ENCODE results near the gene DOLK. TPM values are rescaled to one million over a fixed set of nuclear protein-coding genes. Genes with fewer than 3 reads are reported as not detected.

The DOLK gene
- total RNA-seq, 1 donor from 2014 or later = 30.8 TPM

DNA sequence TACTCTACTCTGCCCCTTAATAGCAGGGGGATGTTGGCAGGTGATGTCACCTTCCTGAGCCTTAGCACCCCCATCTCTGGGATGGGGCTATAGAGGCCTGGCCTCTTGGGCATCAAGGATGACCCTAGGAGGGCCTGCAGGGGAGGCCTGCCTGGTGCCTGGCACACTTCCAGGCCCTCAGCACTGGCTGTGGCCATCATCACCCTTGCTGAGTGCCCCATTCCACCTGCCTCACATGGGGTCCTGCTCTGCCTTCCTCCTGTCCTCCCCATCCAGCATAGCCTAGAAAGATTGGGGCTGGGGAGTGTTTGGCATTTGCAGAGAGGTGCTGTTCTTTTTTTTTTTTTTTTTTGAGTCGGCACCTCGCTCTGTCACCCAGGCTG is 44.3 kb downstream of the DOLK start:
- peaks cover 1% of the 10 kb centered on the region for H3K36me3 ChIP-seq (ENCODE audit: control insufficient read depth, insufficient read depth, low read length)
- no peak for DNase-seq (ENCODE audit: low read depth)

DNA sequence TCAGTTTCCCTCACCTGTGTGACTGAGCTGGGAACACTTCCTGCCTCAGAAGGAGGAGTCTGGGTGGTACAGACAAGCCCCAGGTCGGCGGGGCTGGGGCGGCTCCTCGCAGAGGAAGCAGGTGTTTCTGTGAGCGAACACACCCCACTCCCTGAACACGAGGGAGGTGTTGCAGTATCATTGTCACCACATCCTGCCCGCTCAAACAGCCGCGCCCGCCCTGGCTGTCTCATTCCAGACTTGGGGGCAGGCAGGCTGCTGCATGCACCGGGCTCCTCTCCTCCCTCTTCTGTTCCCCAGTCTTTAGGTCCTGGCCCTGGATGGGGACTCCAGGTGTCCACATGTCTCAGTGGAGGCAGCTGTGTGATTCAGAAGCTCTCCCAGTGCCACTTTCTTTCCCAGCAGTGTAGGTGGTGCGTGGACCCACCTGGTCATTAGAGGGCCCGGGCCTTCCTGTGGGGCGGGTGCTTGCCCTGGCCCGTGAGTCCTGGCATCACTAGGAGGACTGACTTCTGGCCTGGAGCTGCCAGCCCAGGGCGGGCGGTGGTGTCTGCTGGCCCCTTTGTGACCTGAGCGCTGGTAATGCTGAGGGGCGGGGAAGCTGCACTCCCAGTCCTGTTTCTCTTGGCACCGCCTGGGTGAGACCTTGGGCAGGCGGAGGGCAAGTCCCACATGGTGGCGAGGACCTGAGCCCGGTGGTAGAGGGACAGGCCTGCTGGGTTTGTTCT is 44.9 kb downstream of the DOLK start:
- Histone ChIP-seq H3K4me3 (ENCODE audit: low read depth, low read length) (no peak overlapping the region), H3K27me3 (ENCODE audit: control insufficient read depth, insufficient read depth, low read length) (no peaks in the 10 kb centered on the region), H3K36me3 (ENCODE audit: control insufficient read depth, insufficient read depth, low read length) (peaks cover 1% of the 10 kb centered on the region)
- no peak for DNase-seq (ENCODE audit: low read depth)
- TF ChIP-seq, protein P1, sequence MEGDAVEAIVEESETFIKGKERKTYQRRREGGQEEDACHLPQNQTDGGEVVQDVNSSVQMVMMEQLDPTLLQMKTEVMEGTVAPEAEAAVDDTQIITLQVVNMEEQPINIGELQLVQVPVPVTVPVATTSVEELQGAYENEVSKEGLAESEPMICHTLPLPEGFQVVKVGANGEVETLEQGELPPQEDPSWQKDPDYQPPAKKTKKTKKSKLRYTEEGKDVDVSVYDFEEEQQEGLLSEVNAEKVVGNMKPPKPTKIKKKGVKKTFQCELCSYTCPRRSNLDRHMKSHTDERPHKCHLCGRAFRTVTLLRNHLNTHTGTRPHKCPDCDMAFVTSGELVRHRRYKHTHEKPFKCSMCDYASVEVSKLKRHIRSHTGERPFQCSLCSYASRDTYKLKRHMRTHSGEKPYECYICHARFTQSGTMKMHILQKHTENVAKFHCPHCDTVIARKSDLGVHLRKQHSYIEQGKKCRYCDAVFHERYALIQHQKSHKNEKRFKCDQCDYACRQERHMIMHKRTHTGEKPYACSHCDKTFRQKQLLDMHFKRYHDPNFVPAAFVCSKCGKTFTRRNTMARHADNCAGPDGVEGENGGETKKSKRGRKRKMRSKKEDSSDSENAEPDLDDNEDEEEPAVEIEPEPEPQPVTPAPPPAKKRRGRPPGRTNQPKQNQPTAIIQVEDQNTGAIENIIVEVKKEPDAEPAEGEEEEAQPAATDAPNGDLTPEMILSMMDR (IDR thresholded peaks at IDR 0.05; ENCODE audit: insufficient read depth, low read length, poor library complexity, severe bottlenecking) = no peak

More for the DNA sequence above, 44.3 kb downstream of the DOLK start:
- Histone ChIP-seq H3K4me3 (ENCODE audit: low read depth, low read length) (no peak overlapping the region), H3K27me3 (ENCODE audit: control insufficient read depth, insufficient read depth, low read length) (no peaks in the 10 kb centered on the region)
- TF ChIP-seq, protein P1 (IDR thresholded peaks at IDR 0.05; ENCODE audit: insufficient read depth, low read length, poor library complexity, severe bottlenecking) = no peak

DNA sequence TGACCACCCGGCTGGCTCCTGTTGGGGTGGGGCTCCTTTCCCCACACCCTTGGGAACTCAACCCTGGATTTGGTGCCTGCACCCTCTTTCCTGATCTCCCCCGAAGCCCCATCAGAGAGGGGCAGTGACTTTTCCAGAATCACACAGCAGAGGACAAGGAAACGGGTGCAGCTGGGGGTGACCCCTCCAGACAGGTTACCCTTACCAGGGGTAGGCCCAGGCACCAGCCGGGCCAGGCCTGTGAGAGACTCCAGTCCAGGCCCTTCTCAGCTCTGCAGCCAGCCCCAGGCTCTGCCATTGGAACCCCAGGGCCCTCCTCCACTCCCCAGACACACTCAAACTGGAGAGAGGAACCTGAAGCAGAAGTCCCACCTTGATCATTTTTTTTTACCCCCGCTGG is 45.6 kb downstream of the DOLK start:
- H3K36me3 ChIP-seq (ENCODE audit: control insufficient read depth, insufficient read depth, low read length) = peaks cover 1% of the 10 kb centered on the region
- H3K27me3 ChIP-seq (ENCODE audit: control insufficient read depth, insufficient read depth, low read length) = no peaks in the 10 kb centered on the region
- TF ChIP-seq, protein P1 (IDR thresholded peaks at IDR 0.05; ENCODE audit: insufficient read depth, low read length, poor library complexity, severe bottlenecking) = no peak
- no peak for DNase-seq (ENCODE audit: low read depth)
- no peak overlapping the region for H3K4me3 ChIP-seq (ENCODE audit: low read depth, low read length)

DNA sequence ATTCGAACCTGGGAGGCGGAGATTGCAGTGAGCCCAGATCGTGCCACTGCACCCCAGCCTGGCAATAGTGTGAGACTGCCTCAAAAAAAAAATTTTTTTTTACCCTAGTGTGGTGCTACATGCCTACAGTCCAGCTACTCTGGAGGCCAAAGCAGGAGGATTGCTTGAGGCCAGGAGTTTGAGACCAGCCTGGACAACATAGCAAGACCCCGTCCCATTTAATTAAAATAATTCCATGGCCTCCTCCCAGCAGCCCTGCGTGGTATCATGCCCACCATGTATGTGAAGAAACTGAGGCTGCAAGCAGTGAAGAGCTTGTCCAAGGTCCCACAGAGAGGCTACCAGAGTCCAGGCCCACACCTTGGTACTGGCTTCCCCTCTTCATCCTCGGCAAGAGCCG is 46.0 kb downstream of the DOLK start:
- no peak for DNase-seq (ENCODE audit: low read depth)
- Histone ChIP-seq H3K36me3 (ENCODE audit: control insufficient read depth, insufficient read depth, low read length) (peaks cover 1% of the 10 kb centered on the region), H3K27me3 (ENCODE audit: control insufficient read depth, insufficient read depth, low read length) (no peaks in the 10 kb centered on the region), H3K4me3 (ENCODE audit: low read depth, low read length) (no peak overlapping the region)
- TF ChIP-seq, protein P1 (IDR thresholded peaks at IDR 0.05; ENCODE audit: insufficient read depth, low read length, poor library complexity, severe bottlenecking) = no peak

DNA sequence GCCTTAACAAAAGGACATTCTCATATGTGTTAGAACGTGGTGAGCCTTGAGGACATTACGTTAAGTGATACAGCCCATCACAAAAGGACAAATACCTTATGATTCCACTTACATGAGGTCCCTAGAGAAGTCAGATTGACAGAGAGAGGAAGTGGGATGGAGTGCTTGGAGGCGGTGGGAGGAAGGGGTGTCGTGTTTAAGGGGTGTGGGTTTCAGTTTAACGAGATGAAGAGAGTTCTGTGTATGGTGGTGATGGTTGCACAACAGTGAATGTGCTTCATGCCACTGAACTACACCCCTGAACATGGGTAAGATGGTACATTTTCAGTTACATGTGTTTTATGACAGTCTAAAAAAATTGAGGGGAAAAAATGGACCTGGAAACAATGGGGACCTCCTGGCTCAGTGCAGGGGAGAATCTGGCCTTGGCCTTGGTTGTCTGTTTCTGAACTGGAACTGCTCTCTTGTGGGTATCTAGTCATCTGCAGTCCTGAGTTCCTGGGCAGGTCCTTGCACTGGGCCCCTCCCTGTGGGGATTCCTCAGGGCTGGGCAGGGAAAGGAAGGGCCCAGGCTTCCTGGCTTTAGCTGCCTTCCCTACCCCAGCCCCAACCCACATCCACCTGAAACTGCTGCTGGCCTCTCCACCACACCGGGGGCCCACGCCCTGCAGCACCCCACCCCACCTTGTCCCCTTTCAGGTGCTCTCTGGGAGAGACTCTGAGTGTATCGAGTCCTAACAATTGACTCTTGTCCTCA is 47.7 kb downstream of the DOLK start:
- DNase-seq (ENCODE audit: low read depth) = no peak
- peaks cover 1% of the 10 kb centered on the region for H3K36me3 ChIP-seq (ENCODE audit: control insufficient read depth, insufficient read depth, low read length)
- TF ChIP-seq, protein P1 (IDR thresholded peaks at IDR 0.05; ENCODE audit: insufficient read depth, low read length, poor library complexity, severe bottlenecking) = no peak
- H3K27me3 ChIP-seq (ENCODE audit: control insufficient read depth, insufficient read depth, low read length) = no peaks in the 10 kb centered on the region
- H3K4me3 ChIP-seq (ENCODE audit: low read depth, low read length) = no peak overlapping the region

All from kidney epithelial cell (primary cell).